Stimulated activated CD4-positive, alpha-beta T cell treated with anti-CD3 and anti-CD28 coated beads, Interleukin-1b, Interleukin-23, amount 100 ng/mL, for 48 hours (primary cell): Measurements from ENCODE around the gene FMO2.

Experiments
- DNase-seq: peaks from one replicate; pipeline ENCODE4 v3.0.0-alpha.2; 2020

The FMO2 gene

DNA sequence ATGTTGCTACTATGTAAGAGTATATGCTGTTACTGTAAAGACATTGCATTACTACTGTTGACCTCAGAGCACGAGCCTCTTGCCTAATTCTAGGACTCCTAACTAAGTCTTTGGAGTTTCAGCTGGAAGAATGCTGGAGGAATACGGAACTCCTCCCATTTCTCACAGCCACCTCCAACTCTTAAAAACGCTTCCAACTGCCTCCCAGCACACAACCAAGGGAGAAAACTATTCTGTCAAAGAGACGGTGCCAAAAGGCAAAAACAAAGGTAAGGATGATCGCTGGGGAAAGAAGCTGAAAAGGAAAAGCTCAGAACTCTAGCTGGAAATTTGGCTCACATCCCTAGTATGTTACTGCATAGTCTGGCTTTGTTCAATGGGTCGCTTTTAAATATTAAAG is at the start of gene FMO2:
TSS of gene FMO2 (plus strand) at position 210 of the 400 bp plus-strand sequence. CDS start 414 bp downstream, outside the sequence.
- no peak for DNase-seq

DNA sequence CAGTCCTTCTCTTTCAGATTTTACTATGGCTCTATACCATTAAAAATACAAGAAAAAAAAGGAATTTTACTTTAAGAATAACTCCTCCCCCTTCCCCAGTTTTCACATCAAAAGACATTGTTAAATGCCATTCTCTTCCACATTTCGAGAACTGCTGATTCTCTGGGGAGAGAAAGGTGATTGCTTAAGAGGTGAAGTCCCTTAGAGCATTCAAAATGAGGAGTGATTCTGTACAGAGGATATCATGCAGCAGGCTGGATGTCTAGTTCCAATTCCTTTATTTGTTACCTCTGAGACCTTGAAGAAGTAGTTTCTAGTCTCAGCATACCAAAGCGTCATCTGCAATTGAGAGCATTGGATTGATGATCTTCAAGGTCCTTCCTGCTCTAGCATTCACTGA is 47.5 kb upstream of the FMO2 start:
- DNase-seq = no peak

GRCh38 chr1:171138980-171139379 is 46.1 kb upstream of the FMO2 start:
- no peak for DNase-seq

GRCh38 chr1:171139890-171140289 is 45.2 kb upstream of the FMO2 start:
- DNase-seq = no peak

DNA sequence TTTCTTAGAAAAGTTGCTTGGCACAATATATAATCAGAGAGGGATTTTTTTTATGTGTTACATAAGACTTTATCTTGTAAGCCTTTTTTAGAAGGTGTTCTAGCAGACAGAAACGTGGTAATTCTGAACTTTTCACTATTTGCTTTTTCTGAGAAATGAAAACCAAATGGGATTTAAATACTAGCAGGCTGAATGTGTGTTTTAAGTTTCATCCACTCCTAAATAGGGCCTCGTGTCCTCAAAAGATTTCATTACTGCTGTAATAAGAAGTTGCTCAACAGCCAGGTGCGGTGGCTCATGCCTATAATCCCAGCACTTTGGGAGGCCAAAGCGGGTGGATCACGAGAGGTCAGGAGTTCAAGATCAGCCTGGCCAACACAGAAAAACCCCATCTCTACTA is 44.7 kb upstream of the FMO2 start:
- no peak for DNase-seq

GRCh38 chr1:171140956-171141687 is 44.0 kb upstream of the FMO2 start:
- no peak for DNase-seq

GRCh38 chr1:171141688-171142415 is 43.2 kb upstream of the FMO2 start:
- DNase-seq = no peak

DNA sequence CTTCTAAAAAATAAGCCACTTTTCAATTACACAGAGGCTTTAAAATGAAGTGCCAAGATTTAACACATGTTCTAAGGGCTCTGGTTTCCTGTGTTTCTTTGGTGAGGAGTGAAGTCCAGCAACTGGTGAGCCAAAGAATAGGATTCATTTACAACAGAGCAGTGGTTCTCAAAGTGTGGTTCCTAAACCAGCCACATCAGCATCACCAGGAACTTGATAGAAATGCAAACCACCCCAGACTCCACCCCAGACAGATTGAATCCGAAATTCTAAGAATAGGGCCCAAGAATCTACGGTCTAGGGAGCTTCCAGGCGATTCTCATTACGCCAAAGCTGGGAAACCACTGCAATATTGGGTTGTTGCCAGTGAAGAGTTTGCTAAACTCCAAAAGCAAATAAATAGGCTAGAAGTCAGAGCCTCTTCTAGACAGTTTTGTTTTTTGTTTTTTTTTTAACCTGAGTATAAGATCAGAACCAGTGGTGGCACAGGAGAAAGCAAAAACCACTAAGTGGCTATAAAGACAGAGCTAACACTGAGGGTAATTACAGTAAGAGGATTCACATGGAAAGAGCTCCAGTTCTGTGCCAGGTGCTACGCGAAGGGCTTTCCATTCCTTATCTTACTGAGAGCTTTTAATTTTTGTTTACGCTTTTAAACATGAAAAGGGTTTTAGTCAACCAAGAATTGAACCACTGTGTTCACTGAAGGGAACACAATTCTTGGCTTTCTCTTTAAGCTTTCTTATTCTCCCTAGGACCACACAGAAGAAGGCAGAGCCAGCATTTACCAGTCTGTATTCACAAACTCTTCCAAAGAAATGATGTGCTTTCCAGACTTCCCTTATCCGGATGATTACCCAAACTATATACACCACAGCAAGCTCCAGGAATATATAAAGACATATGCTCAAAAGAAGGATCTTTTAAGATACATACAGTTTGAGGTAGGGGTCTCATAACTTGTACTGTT is 42.4 kb upstream of the FMO2 start:
- no peak for DNase-seq

DNA sequence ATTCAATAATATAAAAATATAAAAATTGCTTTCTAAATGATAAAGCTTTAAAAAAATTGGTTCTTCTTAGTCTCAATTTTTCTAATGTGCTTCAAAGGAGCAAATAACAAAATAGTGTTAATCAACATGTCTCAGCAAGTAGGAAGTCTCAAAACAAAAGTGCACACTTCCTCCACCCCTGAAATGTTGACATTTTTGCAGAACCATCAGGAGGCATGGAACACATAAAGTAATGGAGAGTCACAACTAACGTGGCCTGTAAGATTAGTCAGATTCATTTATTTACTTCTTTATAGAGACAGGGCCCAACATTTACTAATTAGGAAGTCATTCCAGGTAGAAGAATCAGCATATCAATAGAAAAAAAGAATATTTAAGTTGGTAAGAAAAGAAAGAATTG is 34.9 kb upstream of the FMO2 start:
- no peak for DNase-seq

DNA sequence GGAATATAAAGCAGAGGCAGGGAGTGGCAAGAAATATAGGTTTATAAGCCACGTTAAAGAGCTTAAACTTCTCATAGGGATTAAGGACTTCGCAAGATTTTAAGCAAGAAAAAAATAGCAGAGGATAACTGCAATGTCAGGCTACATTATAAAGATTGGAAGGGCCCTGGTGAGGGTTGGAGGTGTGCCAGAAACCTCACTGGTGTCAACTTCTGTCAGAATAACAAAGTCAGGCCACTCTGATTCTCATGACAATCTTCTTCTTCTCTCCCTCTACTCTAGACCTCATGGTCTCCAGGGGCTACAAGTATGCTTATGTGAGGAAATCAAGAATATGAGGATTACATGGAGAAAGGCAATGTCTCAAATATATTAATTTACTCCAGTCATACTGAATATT is 32.6 kb upstream of the FMO2 start:
- no peak for DNase-seq

DNA sequence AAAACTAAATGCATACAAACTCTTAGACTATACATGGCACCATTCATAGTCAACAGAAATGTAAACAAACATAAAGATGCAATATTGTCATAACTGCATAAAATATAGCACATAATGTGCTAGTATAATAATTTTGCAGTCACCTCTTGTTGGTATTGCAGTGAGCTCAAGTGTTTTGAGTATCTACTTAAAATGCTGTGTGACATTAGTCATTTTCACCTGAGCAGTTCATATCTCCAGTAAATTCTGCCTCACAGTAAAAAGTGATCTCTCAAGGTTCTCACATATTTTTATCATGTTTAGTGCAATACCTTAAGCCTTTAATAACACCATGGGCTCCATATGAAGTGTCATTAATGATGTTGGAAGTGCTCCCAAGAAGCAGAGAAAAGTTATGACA is 29.6 kb upstream of the FMO2 start:
- no peak for DNase-seq

- no peak for DNase-seq
Measured at GRCh38 chr1:171158096-171158495, 27.0 kb upstream of the FMO2 start.

DNA sequence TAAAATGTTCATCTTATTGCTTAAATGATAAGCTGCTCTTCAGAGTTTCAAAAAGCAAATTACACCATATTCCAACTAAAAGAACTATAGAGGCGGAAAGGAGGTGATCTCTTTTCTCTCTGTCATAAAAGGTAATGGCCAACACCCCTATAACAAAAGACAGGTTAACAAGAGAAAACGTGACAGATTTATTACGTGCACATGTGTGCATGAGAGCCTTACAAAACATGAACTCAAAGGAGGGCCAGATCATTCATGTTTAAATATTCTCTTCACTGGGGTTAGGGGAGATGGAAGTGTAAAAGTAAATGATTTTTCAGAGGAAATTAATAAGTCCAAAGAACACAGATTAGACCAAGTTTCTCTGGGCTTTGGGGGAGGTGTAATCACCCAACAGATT is 26.5 kb upstream of the FMO2 start:
- DNase-seq = no peak

- no peak for DNase-seq
Measured at GRCh38 chr1:171159148-171159547, 26.0 kb upstream of the FMO2 start.

GRCh38 chr1:171160211-171160610 is 24.9 kb upstream of the FMO2 start:
- no peak for DNase-seq

- no peak for DNase-seq
Measured at GRCh38 chr1:171160639-171161354, 24.3 kb upstream of the FMO2 start.

DNA sequence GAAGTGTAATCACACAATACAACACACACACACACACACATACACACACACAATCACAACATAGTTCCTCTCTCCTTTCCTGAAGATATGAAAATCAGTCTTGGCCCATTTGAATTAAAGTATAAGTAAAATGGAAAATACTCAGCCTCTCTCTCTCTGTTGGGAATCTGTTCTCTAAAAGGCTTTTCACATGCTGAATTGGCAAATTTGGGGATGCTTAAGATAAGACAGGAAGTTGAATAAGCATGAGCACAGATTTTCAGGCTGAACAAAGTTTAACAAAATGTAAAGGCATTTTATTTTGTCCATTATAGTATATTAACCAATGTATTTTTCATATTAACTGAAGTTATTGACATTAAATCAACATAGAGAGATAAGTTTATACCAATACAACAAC is 23.7 kb upstream of the FMO2 start:
- DNase-seq = no peak

DNA sequence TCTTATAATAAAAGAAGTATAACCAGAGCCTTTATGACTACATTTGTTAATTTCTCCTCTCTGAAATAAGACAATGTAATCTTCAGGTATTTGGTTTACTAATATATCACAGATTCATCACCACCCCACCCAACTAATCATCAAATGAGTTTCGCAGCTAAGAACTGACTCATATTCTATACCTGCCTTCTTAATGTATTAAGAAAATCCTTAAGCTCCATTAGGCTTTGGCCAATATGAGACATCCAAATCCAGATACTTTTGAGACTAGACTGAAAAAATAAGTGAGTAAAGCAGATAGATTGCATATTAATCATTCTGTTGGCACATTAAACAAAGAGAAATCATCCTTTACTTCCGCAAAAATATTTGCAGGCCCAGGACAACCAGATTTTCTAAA is 18.7 kb upstream of the FMO2 start:
- DNase-seq = no peak

DNA sequence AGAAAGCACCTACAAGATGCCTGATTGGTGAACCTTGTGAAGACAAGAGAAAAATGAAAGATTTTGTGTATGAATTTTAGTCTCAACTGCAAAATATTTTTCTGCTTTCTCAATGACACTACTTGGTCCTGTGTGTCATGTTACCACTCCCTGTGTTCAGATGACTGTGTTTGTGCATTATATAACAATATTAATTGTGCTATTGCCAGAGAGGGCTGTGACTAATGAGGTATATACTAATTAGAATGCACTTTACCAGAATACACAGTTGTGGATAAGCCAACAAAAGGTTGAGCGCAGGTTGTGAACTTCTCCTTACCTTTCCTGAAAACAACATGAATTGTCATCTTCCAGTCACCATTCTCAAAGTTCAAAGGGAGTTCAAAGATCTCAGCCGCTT is 17.3 kb upstream of the FMO2 start:
- no peak for DNase-seq

DNA sequence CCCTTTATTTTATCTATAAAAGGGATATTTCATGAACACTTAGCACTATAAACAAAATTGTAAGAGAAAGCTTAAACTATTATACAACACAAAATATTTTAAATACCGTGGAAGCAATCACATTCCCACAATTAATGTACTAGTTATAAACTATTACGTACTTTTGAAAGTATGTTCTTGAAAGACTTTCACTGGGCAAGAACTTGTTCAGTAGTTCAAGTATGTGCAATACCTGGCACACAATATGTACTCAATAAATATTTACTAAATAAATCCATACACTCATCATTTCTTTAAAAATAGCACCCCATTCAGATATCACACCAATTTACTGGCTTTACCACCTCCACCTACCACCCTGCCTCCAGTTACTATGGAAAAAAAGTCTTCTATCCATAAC is 12.6 kb upstream of the FMO2 start:
- no peak for DNase-seq

- DNase-seq = no peak
Measured at GRCh38 chr1:171173069-171173468, 12.0 kb upstream of the FMO2 start.

DNA sequence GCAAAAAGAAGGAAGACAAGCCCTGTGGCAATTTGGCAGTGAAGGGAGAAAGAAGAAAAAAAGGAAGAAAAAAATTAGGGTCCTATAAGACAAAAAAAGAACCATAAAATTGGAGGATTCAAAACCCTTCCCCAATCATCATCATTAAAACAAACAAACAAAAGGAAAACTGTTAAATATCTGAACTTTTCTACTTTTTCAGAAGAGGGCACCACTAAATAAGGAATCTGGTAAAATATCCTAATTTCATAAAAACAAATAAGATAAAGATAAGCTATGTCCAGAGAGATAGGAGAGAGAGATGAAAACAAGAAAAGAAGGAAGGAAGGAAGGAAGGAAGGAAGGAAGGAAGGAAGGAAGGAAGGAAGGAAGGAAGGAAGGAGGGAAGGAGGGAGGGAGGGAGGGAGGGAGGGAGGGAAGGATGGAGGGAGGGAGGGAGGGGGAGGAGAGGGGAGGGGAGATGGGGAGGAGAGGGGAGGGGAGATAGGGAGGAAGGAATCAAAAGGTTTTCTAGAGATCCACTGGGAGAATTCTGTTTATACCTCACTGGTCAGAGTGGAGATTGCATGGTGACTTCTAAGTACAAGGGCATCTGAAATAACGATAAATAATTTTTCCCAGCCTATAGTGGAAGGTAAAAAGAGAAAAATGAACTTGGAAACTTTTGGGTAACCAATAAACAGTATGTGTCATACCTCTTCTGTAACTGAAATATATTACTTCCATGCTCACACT is 10.4 kb upstream of the FMO2 start:
- no peak for DNase-seq
